Measurements from ENCODE around the gene ERC2. TPM values are rescaled to one million over a fixed set of nuclear protein-coding genes. Genes with fewer than 3 reads are reported as not detected.

ERC2 gene
- polyA plus RNA-seq, 1 experiment = 0.07 TPM

- CTCF ChIA-PET = no interaction called here
Measured at GRCh38 chr3:55775366-55776154, 692.7 kb downstream of the ERC2 start.

DNA sequence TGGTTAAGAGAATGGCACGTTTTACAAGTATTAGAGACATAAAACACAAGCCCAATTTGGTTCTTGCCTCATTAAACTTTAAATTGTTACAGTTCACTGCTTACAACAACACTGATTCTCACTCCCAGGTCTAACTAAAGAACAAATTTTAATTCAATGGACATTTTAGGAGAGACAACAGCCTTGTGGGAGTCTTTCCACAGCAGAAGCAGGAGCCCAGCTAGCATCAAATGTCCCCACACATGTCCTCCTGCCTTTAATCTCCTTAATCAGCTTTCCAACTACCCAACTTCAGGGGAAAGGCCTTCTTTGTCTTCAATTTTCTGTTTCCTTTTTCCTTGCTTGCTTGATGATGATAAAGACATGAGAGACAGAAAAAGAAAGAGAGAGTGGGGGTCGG lies 693.4 kb downstream of the ERC2 start:
- Histone ChIP-seq H3K27ac (ENCODE audit: low read depth, low read length) (no peak overlapping the region), H3K4me3 (ENCODE audit: low read depth, low read length) (no peak overlapping the region), H3K27me3 (ENCODE audit: control insufficient read depth, insufficient read depth, low read length) (peaks cover 2% of the 10 kb centered on the region), H3K9me3 (ENCODE audit: control insufficient read depth, insufficient read depth, low read length) (no peaks in the 10 kb centered on the region)
- TF ChIP-seq CTCF (IDR thresholded peaks at IDR 0.05; ENCODE audit: low read depth, low read length) = no peak
- POLR2A ChIA-PET = no interaction called here
- CTCF ChIA-PET = interaction anchor here (1.0 kb wide), 1 partner anchor 1837 kb away, joined by 3 read pairs; no protein-coding TSS in a partner anchor
- DNase-seq (ENCODE audit: low read depth, low spot score) = no peak

More at GRCh38 chr3:55775366-55776154, 692.7 kb downstream of the ERC2 start:
- TF ChIP-seq CTCF (IDR thresholded peaks at IDR 0.05; ENCODE audit: low read depth, low read length) = no peak
- H3K27me3 ChIP-seq (ENCODE audit: control insufficient read depth, insufficient read depth, low read length) = peaks cover 2% of the 10 kb centered on the region
- H3K9me3 ChIP-seq (ENCODE audit: control insufficient read depth, insufficient read depth, low read length) = no peaks in the 10 kb centered on the region
- no peak overlapping the region for H3K27ac ChIP-seq (ENCODE audit: low read depth, low read length)
- no peak overlapping the region for H3K4me3 ChIP-seq (ENCODE audit: low read depth, low read length)
- DNase-seq (ENCODE audit: low read depth, low spot score) = no peak
- POLR2A ChIA-PET = no interaction called here

GRCh38 chr3:55771503-55771902 lies 696.8 kb downstream of the ERC2 start:
- POLR2A ChIA-PET = no interaction called here
- no peak for TF ChIP-seq CTCF (IDR thresholded peaks at IDR 0.05; ENCODE audit: low read depth, low read length)
- H3K9me3 ChIP-seq (ENCODE audit: control insufficient read depth, insufficient read depth, low read length) = no peaks in the 10 kb centered on the region
- H3K27ac ChIP-seq (ENCODE audit: low read depth, low read length) = no peak overlapping the region
- CTCF ChIA-PET = no interaction called here
- no peak for DNase-seq (ENCODE audit: low read depth, low spot score)
- no peak overlapping the region for H3K4me3 ChIP-seq (ENCODE audit: low read depth, low read length)
- peaks cover 2% of the 10 kb centered on the region for H3K27me3 ChIP-seq (ENCODE audit: control insufficient read depth, insufficient read depth, low read length)

- Histone ChIP-seq H3K27ac (ENCODE audit: low read depth, low read length) (no peak overlapping the region), H3K4me3 (ENCODE audit: low read depth, low read length) (no peak overlapping the region), H3K9me3 (ENCODE audit: control insufficient read depth, insufficient read depth, low read length) (no peaks in the 10 kb centered on the region), H3K27me3 (ENCODE audit: control insufficient read depth, insufficient read depth, low read length) (peaks cover 2% of the 10 kb centered on the region)
- no peak for DNase-seq (ENCODE audit: low read depth, low spot score)
- TF ChIP-seq CTCF (IDR thresholded peaks at IDR 0.05; ENCODE audit: low read depth, low read length) = no peak
- POLR2A ChIA-PET = no interaction called here
- CTCF ChIA-PET = no interaction called here
Measured at GRCh38 chr3:55770077-55770476, 698.2 kb downstream of the ERC2 start.

- no peak for TF ChIP-seq CTCF (IDR thresholded peaks at IDR 0.05; ENCODE audit: low read depth, low read length)
- no peaks in the 10 kb centered on the region for H3K27me3 ChIP-seq (ENCODE audit: control insufficient read depth, insufficient read depth, low read length)
- H3K9me3 ChIP-seq (ENCODE audit: control insufficient read depth, insufficient read depth, low read length) = no peaks in the 10 kb centered on the region
- no peak for DNase-seq (ENCODE audit: low read depth, low spot score)
- H3K27ac ChIP-seq (ENCODE audit: low read depth, low read length) = no peak overlapping the region
- ChIA-PET CTCF (no interaction called here), POLR2A (no interaction called here)
- no peak overlapping the region for H3K4me3 ChIP-seq (ENCODE audit: low read depth, low read length)
Measured at GRCh38 chr3:55766753-55767152, 701.5 kb downstream of the ERC2 start.
